Keratinocyte (primary cell): Measurements from ENCODE around the gene ZC3H12D.

Experiments
- EZH2 ChIP-seq: IDR thresholded peaks from one replicate; pipeline ENCODE4 v1.6.1; 2012; ENCODE audit warnings: inconsistent platforms, mild to moderate bottlenecking, low read length, moderate library complexity
- TF ChIP-seq, protein P1 (sequence below), 3 experiments: IDR thresholded peaks in 1 of 3; conservative IDR thresholded peaks in 1 of 3; optimal IDR thresholded peaks in 1 of 3; 2 replicates in 2 of 3; 3 replicates in 1 of 3; pipeline versions ENCODE3 to v1.5.1; 2011; ENCODE audit warnings: low read length in 3 of 3, mild to moderate bottlenecking in 3 of 3, moderate library complexity in 2 of 3, control low read depth in 1 of 3, inconsistent platforms in 1 of 3; ENCODE audit not compliant: insufficient read depth in 2 of 3; ENCODE audit errors: extremely low read depth in 1 of 3

DNA sequence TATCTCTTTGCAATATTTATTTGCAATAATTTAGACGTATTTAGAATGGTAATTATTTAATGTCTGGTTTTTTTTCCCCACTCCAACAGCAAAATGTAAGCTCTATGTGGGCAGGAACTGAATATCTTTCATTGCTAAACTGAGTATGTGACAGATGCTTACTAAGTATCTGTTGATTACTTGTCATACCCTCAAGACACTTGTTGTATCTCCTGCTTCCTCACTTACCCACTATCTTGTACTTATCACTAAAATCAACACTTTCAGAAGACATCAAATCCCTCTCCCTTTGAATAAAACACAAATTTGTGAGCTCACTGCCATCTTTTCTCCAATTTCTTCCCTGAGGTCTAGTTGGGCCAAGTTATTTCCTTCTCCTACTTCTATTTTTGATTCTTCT is 30.7 kb upstream of the ZC3H12D start:
- TF ChIP-seq, protein P1, sequence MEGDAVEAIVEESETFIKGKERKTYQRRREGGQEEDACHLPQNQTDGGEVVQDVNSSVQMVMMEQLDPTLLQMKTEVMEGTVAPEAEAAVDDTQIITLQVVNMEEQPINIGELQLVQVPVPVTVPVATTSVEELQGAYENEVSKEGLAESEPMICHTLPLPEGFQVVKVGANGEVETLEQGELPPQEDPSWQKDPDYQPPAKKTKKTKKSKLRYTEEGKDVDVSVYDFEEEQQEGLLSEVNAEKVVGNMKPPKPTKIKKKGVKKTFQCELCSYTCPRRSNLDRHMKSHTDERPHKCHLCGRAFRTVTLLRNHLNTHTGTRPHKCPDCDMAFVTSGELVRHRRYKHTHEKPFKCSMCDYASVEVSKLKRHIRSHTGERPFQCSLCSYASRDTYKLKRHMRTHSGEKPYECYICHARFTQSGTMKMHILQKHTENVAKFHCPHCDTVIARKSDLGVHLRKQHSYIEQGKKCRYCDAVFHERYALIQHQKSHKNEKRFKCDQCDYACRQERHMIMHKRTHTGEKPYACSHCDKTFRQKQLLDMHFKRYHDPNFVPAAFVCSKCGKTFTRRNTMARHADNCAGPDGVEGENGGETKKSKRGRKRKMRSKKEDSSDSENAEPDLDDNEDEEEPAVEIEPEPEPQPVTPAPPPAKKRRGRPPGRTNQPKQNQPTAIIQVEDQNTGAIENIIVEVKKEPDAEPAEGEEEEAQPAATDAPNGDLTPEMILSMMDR (optimal IDR thresholded peaks at IDR 0.05 in 1 of 3, IDR thresholded peaks at IDR 0.05 in 1 of 3, conservative IDR thresholded peaks at IDR 0.05 in 1 of 3; ENCODE audit: extremely low read depth in 1 of 3, insufficient read depth in 2 of 3, low read length in 3 of 3), result no peak
- no peak for TF ChIP-seq EZH2
